BJ (cell line): ENCODE results near the gene SLC37A3. TPM values are rescaled to one million over a fixed set of nuclear protein-coding genes. Genes with fewer than 3 reads are reported as not detected.

ENCODE experiments used
- CTCF ChIA-PET: fragments of 350-600 bp; formaldehyde crosslinking; extraction: SDS; loops from one replicate; lab custom pipeline; 2021; ENCODE audit warnings: antibody characterized with exemption, inconsistent platforms; lab: Yijun Ruan, JAX
- POLR2A ChIA-PET: fragments of 300-600 bp; sonication (Branson Sonifier 250); formaldehyde crosslinking; extraction: SDS; loops from one replicate; lab custom pipeline; 2021; ENCODE audit warnings: antibody characterized with exemption; lab: Charles Lee
- DNase-seq: peaks from one replicate; pipeline ENCODE4 v3.0.0-alpha.2; 2011; ENCODE audit warnings: low read depth
- H3K27me3 ChIP-seq: 2 replicates; pipeline ENCODE4 v1.6.0; 2011; ENCODE audit warnings: low read length; ENCODE audit not compliant: control insufficient read depth, insufficient read depth
- H3K36me3 ChIP-seq: 2 replicates; pipeline ENCODE4 v1.5.1; 2011; ENCODE audit warnings: low read length; ENCODE audit not compliant: control insufficient read depth, insufficient read depth
- H3K4me3 ChIP-seq: 2 replicates; pipeline ENCODE4 v1.5.1; 2011; ENCODE audit warnings: low read depth, mild to moderate bottlenecking, control low read depth, low read length
- CTCF ChIP-seq: IDR thresholded peaks from 2 replicates; pipeline ENCODE4 v1.5.1; 2011; ENCODE audit warnings: low read depth, mild to moderate bottlenecking, control low read depth, inconsistent platforms, low read length, moderate library complexity; ENCODE audit not compliant: insufficient read depth
- polyA plus RNA-seq: library from polyadenylated mRNA; depleted of rRNA; stranded (reverse); fragments of >200 nt; gene quantifications from 2 replicates; pipeline ENCODE4 v1.2.3, GENCODE V29; 2011

SLC37A3 gene
- polyA plus RNA-seq, 1 experiment = 35.2 TPM

GRCh38 chr7:140383954-140384713 is 14.2 kb downstream of the SLC37A3 start:
- POLR2A ChIA-PET = no interaction called here
- CTCF ChIA-PET = interaction anchor here (1.8 kb wide), 1 partner anchor 17 kb away, joined by 5 read pairs; no protein-coding TSS in a partner anchor

GRCh38 chr7:140375892-140376730 is 22.2 kb downstream of the SLC37A3 start:
- POLR2A ChIA-PET = interaction anchor here (0.5 to 0.7 kb wide), 2 partner anchors 12 to 316 kb away, joined by 4 read pairs; no protein-coding TSS in a partner anchor
- TF ChIP-seq CTCF = no peak
- no peaks in the 10 kb centered on the region for H3K27me3 ChIP-seq
- CTCF ChIA-PET = interaction anchor here (1.4 kb wide), 1 partner anchor 10 kb away, joined by 5 read pairs; no protein-coding TSS in a partner anchor
- no peak overlapping the region for H3K4me3 ChIP-seq
- H3K36me3 ChIP-seq = peaks cover 11% of the 10 kb centered on the region; the same call in 1 of the 2 replicates
- no peak for DNase-seq

More at GRCh38 chr7:140383954-140384713, 14.2 kb downstream of the SLC37A3 start:
- TF ChIP-seq CTCF = no peak
- Histone ChIP-seq H3K36me3 (peaks cover 9% of the 10 kb centered on the region), H3K4me3 (no peak overlapping the region), H3K27me3 (no peaks in the 10 kb centered on the region)
- no peak for DNase-seq

- TF ChIP-seq CTCF = no peak
- Histone ChIP-seq H3K27me3 (no peaks in the 10 kb centered on the region), H3K36me3 (peaks cover 9% of the 10 kb centered on the region; the same call in 1 of the 2 replicates), H3K4me3 (no peak overlapping the region)
- ChIA-PET CTCF (no interaction called here), POLR2A (interaction anchor here (0.7 kb wide), 1 partner anchor 315 kb away, joined by 4 read pairs; no protein-coding TSS in a partner anchor)
- no peak for DNase-seq
Measured at GRCh38 chr7:140375323-140375722, 23.0 kb downstream of the SLC37A3 start.

- ChIA-PET POLR2A (no interaction called here), CTCF (no interaction called here)
- Histone ChIP-seq H3K36me3 (no peaks in the 10 kb centered on the region; the same call in 1 of the 2 replicates), H3K4me3 (no peak overlapping the region), H3K27me3 (no peaks in the 10 kb centered on the region)
- no peak for TF ChIP-seq CTCF
- DNase-seq = no peak
Measured at GRCh38 chr7:140369294-140369693, 29.0 kb downstream of the SLC37A3 start.

- Histone ChIP-seq H3K36me3 (no peaks in the 10 kb centered on the region; the same call in 1 of the 2 replicates), H3K27me3 (no peaks in the 10 kb centered on the region), H3K4me3 (no peak overlapping the region)
- no peak for DNase-seq
- POLR2A ChIA-PET = no interaction called here
- no peak for TF ChIP-seq CTCF
- CTCF ChIA-PET = interaction anchor here (0.6 to 1.0 kb wide), 3 partner anchors 11 to 36 kb away, joined by 3 to 7 read pairs (median 5); no protein-coding TSS in a partner anchor
Measured at GRCh38 chr7:140367528-140367927, 30.8 kb downstream of the SLC37A3 start.
